Prostate gland (tissue), 2 donors: ENCODE results near the gene PLOD3. TPM values are rescaled to one million over a fixed set of nuclear protein-coding genes. Genes with fewer than 3 reads are reported as not detected.
"Not testable (repeated sequence)": the region's sequence is repeated elsewhere in the genome, so short reads cannot be mapped to it uniquely, and the experiment has no call there.

ENCODE experiments used
- DNase-seq: peaks from one replicate; pipeline ENCODE4 v3.0.0-alpha.2; 2019; ENCODE audit warnings: low spot score
- H3K27ac ChIP-seq, 2 donors: fragments of 200-600 bp; sonication (generic); 2 replicates each; pipeline ENCODE4 v1.5.1; 2017 to 2019
- H3K27me3 ChIP-seq: fragments of 200-600 bp; sonication (generic); replicated peaks from 2 replicates; pipeline ENCODE4 v1.5.1; 2019; ENCODE audit not compliant: insufficient read depth
- H3K36me3 ChIP-seq, 2 donors: fragments of 200-600 bp; sonication (generic); 1 replicate in 1 of 2; 2 replicates in 1 of 2; pipeline versions ENCODE4 v1.5.1 to v1.8.1; 2017 to 2019
- H3K4me1 ChIP-seq: fragments of 200-600 bp; sonication (generic); replicated peaks from 2 replicates; pipeline ENCODE4 v1.5.1; 2019
- H3K4me3 ChIP-seq, 2 donors: fragments of 200-600 bp; sonication (generic); 2 replicates each; pipeline ENCODE4 v1.5.1; 2017 to 2019
- H3K9me3 ChIP-seq: fragments of 200-600 bp; sonication (generic); 2 replicates; pipeline ENCODE4 v1.5.1; 2017
- POLR2A ChIP-seq: fragments of 450-650 bp; IDR thresholded peaks from one replicate; pipeline ENCODE4 v1.6.1; 2016; ENCODE audit warnings: antibody characterized with exemption, mild to moderate bottlenecking
- POLR2AphosphoS5 ChIP-seq: sonication (generic); formaldehyde crosslinking; IDR thresholded peaks from one replicate; pipeline ENCODE4 v1.6.1; 2017; ENCODE audit warnings: antibody characterized with exemption
- WGBS: methylation state at CpG from one replicate; pipeline ENCODE4 v1.1.5; 2018; 5-methylcytosine and 5-hydroxymethylcytosine counted together
- intact Hi-C: fragments of 100-400 bp; cut with DNase I; formaldehyde crosslinking; loops from one replicate; pipeline ENCODE4 v1.14.2; 2022
- total RNA-seq, 2 donors: library from RNA; depleted of rRNA; stranded (reverse); fragments of >200 nt; gene quantifications; one replicate each; pipeline ENCODE4 v1.1.0, GENCODE V29; 2016
- TF ChIP-seq, protein P1 (sequence below), 4 experiments: fragments of 200-600 bp in 2 of 4; fragments of 450-650 bp in 2 of 4; sonication (generic) in 2 of 4; IDR thresholded peaks; 1 replicate in 3 of 4; 2 replicates in 1 of 4; pipeline ENCODE4 v1.5.1; 2016 to 2019; ENCODE audit warnings: antibody characterized with exemption in 4 of 4, mild to moderate bottlenecking in 2 of 4, moderate library complexity in 2 of 4

Gene PLOD3
- total RNA-seq, 2 donors from 2014 or later, result 24.2 to 52.5 TPM

DNA sequence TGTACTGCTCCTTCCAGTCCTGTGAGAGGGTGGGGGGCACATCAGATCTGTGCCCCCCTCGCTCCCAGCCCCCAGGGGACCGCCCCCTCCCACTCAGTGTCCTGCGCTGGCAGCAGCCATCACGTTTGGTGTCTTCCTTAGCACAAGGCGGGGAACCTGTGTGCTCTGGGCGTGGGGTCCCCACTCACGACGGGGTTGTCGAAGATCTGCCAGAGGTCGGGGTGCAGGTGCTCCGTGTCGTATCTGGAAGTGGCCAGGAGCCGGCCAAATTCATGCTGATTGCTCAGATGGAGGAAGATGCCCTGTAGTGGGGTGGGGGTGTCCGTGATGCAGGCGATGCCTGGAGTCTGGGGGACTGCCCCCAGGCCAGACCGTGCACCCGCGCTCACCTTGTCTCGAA, 7.2 kb downstream of the PLOD3 start:
- TF ChIP-seq POLR2A (no peak), POLR2AphosphoS5 (no peak)
- TF ChIP-seq, protein P1, sequence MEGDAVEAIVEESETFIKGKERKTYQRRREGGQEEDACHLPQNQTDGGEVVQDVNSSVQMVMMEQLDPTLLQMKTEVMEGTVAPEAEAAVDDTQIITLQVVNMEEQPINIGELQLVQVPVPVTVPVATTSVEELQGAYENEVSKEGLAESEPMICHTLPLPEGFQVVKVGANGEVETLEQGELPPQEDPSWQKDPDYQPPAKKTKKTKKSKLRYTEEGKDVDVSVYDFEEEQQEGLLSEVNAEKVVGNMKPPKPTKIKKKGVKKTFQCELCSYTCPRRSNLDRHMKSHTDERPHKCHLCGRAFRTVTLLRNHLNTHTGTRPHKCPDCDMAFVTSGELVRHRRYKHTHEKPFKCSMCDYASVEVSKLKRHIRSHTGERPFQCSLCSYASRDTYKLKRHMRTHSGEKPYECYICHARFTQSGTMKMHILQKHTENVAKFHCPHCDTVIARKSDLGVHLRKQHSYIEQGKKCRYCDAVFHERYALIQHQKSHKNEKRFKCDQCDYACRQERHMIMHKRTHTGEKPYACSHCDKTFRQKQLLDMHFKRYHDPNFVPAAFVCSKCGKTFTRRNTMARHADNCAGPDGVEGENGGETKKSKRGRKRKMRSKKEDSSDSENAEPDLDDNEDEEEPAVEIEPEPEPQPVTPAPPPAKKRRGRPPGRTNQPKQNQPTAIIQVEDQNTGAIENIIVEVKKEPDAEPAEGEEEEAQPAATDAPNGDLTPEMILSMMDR (IDR thresholded peaks at IDR 0.05), result no peak
- H3K4me1 ChIP-seq, result no peaks in the 10 kb centered on the region
- intact Hi-C loops, result no loop called here
- H3K27ac ChIP-seq, result no peak overlapping the region
- DNase-seq, result no peak
- H3K27me3 ChIP-seq, result no peaks in the 10 kb centered on the region
- 90% methylated on average over 19 of the region's 19 CpGs for WGBS
- H3K4me3 ChIP-seq, result no peak overlapping the region
- H3K9me3 ChIP-seq, result no peaks in the 10 kb centered on the region
- peaks cover 3 to 4% of the 10 kb centered on the region in 2 donors for H3K36me3 ChIP-seq

DNA sequence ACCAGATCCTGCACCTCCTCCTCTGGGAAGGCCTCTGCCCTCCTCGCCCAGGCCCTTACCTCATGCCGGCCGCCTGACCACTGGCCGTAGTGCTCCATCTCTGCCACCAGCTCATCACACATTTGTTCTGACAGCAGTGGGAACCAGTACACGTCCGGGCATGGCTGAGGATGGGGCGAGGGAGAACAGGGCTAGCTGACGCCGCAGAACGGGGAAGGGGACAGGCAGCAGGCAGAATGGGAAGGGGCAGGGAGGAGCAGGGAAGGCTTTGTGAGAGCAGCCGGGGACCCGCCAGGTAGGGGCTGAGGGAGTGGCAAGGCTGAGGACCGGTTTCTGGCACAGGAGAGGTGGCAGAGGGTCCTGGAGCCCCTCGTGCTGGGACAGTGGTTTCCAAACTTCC, 8.6 kb downstream of the PLOD3 start:
- Histone ChIP-seq H3K4me1 (no peaks in the 10 kb centered on the region), H3K36me3 (peaks cover 3 to 4% of the 10 kb centered on the region in 2 donors), H3K4me3 (no peak overlapping the region), H3K27me3 (no peaks in the 10 kb centered on the region), H3K27ac (no peak overlapping the region), H3K9me3 (no peaks in the 10 kb centered on the region)
- DNase-seq, result no peak
- TF ChIP-seq POLR2A, result no peak
- TF ChIP-seq POLR2AphosphoS5, result no peak
- TF ChIP-seq, protein P1 (IDR thresholded peaks at IDR 0.05), result no peak
- 91% methylated on average over 14 of the region's 14 CpGs for WGBS
- intact Hi-C loops, result no loop called here

DNA sequence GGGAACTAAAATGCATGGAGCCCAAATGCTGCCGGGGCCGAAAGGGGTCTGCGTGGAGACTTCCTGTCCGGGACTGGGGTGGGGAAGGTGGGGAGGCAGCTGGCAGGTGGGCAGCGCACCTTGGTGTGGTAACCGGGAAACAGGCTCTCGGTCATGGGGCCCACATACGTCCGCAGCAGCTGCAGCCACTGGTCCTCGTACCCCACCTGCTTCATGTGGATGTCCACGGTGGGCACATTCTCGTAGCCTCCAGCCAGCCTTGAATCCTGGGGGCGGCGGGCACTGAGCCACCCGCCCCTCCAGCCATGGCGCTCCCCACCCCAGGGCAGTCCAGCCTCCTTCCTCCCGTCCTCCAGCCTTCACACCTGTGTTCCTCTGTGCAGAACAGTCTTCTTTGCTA, 9.9 kb downstream of the PLOD3 start:
- H3K27me3 ChIP-seq, result peaks cover 3% of the 10 kb centered on the region
- TF ChIP-seq, protein P1 (IDR thresholded peaks at IDR 0.05), result no peak
- TF ChIP-seq POLR2AphosphoS5 (no peak), POLR2A (no peak)
- H3K4me1 ChIP-seq, result no peaks in the 10 kb centered on the region
- H3K4me3 ChIP-seq, result no peak overlapping the region
- WGBS, result 90% methylated on average over 17 of the region's 17 CpGs
- peaks cover 3 to 4% of the 10 kb centered on the region in 2 donors for H3K36me3 ChIP-seq
- no peak for DNase-seq
- intact Hi-C loops, result no loop called here
- H3K9me3 ChIP-seq, result no peaks in the 10 kb centered on the region
- H3K27ac ChIP-seq, result no peak overlapping the region

DNA sequence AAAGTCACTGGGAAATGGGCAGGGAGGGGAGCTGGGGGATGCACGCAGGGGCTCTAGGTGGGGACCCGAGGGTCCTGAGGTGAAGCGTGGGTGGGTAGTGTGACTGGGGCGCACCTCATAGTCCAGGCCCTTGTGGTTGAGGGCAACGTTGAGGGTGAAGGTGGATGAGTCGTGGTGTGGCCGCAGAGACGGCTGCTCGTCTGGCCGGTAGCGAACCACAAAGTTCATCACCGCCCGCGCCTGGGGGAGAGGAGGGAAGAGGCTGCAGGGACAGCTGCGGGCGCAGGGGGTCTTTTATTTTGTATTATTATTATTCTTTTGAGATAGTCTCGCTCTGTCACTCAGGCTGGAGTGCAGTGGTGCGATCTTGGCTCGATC, 10.7 kb downstream of the PLOD3 start:
- intact Hi-C loops, result no loop called here
- Histone ChIP-seq H3K36me3 (peaks cover 0 to 2% of the 10 kb centered on the region in 2 donors), H3K4me1 (peaks cover 5% of the 10 kb centered on the region), H3K4me3 (no peak overlapping the region), H3K27ac (no peak overlapping the region), H3K27me3 (peaks cover 11% of the 10 kb centered on the region), H3K9me3 (no peaks in the 10 kb centered on the region)
- 93% methylated on average over 19 of the region's 19 CpGs for WGBS
- no peak for DNase-seq
- TF ChIP-seq POLR2A (no peak), POLR2AphosphoS5 (no peak)
- TF ChIP-seq, protein P1 (IDR thresholded peaks at IDR 0.05), result no peak

DNA sequence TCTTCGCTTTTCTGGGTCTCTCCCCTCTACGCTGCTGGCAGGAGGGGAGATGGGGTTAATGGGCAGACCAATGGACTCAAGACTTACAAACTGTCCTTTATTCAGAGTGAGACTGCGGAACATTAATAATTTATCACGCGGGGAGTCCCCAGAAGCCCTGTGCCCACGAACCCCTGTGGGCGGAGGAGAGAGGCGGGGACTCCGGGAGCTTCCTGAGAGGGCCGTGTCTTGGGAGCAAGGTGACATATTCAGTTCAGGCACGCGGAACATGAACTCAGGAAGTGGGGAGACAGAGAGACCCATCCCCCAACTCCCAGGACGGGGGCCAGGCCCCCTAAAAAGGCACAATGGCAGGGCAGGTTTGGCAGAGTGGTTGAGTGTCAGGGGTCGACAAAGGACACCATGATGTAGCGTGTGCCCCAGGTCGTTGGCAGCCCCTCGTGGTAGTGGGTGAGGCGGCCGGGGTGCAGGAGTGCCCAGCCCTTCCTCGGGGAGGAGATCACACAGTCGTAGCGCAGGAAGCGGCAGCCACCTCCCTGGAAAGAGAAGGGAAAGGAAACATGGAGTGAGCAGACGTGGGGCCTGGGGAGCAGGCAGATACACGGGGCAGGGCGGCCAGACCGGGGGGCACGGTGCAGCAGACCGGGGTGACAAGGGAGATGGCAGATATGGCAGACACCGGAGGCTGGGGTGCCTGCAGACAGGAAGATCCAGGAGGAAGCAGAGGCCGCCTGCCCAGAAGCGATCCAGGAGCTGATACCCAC, 11.3 kb downstream of the PLOD3 start:
- WGBS, result 79% methylated on average over 32 of the region's 32 CpGs
- peaks cover 14% of the 10 kb centered on the region for H3K27me3 ChIP-seq
- DNase-seq, result no peak
- no peak overlapping the region for H3K27ac ChIP-seq
- no peaks in the 10 kb centered on the region for H3K9me3 ChIP-seq
- intact Hi-C loops, result no loop called here
- no peak overlapping the region for H3K4me3 ChIP-seq
- TF ChIP-seq, protein P1 (IDR thresholded peaks at IDR 0.05), result no peak
- TF ChIP-seq POLR2AphosphoS5 (no peak), POLR2A (no peak)
- peaks cover 5% of the 10 kb centered on the region for H3K4me1 ChIP-seq
- H3K36me3 ChIP-seq, result no peaks in the 10 kb centered on the region

DNA sequence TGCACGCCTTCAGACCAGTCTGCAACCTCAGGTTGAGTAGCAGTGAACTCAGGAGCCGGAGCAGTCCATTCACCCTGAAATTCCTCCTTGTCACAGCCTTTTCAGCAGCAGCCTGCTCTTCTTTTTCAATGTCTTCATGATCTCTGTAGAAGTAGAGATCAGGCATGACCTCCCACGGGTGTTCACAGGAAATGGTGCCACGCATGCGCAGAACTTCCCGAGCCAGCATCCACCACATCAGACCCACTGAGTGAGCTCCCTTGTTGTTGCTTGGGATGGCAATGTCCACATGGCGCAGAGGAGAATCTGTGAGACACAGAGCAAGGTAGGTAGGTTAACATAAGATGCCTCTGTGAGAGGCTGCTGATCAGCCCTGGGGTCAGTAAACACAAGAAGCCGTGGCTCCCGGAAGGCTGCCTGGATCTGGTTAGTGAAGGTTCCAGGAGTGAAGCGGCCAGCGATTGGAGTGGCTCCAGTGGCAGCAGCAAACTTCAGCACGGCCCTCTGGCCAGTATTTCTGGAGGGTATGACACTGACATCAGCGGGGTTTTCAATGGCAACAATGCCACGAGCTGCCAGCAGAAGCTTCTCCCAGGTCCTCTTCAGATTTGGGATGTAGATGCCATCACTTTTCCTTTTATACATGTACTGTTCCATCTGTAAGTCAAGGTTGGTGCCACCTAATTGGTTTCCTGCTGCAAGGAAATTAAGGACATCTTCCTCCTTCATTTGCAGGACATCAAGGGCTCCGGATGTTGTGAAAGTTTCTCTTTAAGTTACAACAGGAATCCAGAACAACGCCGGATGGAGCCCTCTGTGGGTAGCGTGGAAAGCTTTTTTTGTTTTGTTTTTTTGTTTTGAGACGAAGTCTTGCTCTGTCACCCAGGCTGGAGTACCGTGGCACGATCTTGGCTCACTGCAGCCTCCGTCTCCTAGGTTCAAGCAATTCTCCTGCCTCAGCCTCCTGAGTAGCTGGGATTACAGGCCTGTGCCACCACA, 13.3 kb downstream of the PLOD3 start:
- DNase-seq, H3K4me3 ChIP-seq, H3K36me3 ChIP-seq, H3K4me1 ChIP-seq, H3K9me3 ChIP-seq, H3K27ac ChIP-seq, intact Hi-C loops: not testable (repeated sequence)
- 73% methylated on average over 22 of the region's 22 CpGs for WGBS
- peaks cover 14% of the 10 kb centered on the region for H3K27me3 ChIP-seq
